HEK293T (cell line): ENCODE data around the gene AP1G1.
"Not testable (repeated sequence)": the region's sequence is repeated elsewhere in the genome, so short reads cannot be mapped to it uniquely, and the experiment has no call there.

Experiments
- CTCF ChIA-PET: fragments of 350-600 bp; formaldehyde crosslinking; extraction: SDS; loops from one replicate; lab custom pipeline; 2021; ENCODE audit warnings: antibody characterized with exemption, inconsistent platforms; lab: Yijun Ruan, JAX
- POLR2A ChIA-PET: fragments of 350-600 bp; formaldehyde crosslinking; extraction: SDS; loops from one replicate; lab custom pipeline; 2020; ENCODE audit warnings: antibody characterized with exemption, inconsistent platforms; lab: Yijun Ruan, JAX
- DNase-seq: peaks from one replicate; pipeline ENCODE4 v3.0.0; 2012; ENCODE audit warnings: mixed read lengths; ENCODE audit errors: extremely low spot score
- ARNT ChIP-seq: fragments of 450-650 bp; IDR thresholded peaks from 2 replicates; pipeline ENCODE4 v1.6.1; 2017; ENCODE audit warnings: mild to moderate bottlenecking
- BHLHE40 ChIP-seq: fragments of 450-650 bp; IDR thresholded peaks from 2 replicates; pipeline ENCODE4 v1.6.1; 2016; ENCODE audit warnings: mild to moderate bottlenecking, moderate library complexity, borderline replicate concordance
- CTBP1 ChIP-seq: fragments of 450-650 bp; IDR thresholded peaks from 2 replicates; pipeline ENCODE4 v1.6.1; 2016; ENCODE audit warnings: borderline replicate concordance
- ELF4 ChIP-seq: fragments of 450-650 bp; IDR thresholded peaks from 2 replicates; pipeline ENCODE4 v1.6.1; 2017; ENCODE audit warnings: antibody characterized with exemption
- FOXA1 ChIP-seq: fragments of 450-650 bp; IDR thresholded peaks from 2 replicates; pipeline ENCODE4 v1.6.1; 2016; ENCODE audit warnings: mild to moderate bottlenecking
- FOXK2 ChIP-seq: fragments of 450-650 bp; IDR thresholded peaks from 2 replicates; pipeline ENCODE4 v1.6.1; 2016; ENCODE audit warnings: mild to moderate bottlenecking
- FOXM1 ChIP-seq: fragments of 450-650 bp; IDR thresholded peaks from 2 replicates; pipeline ENCODE4 v1.6.1; 2017; ENCODE audit warnings: mild to moderate bottlenecking, borderline replicate concordance
- HDGF ChIP-seq: fragments of 450-650 bp; IDR thresholded peaks from 2 replicates; pipeline ENCODE4 v1.6.1; 2017; ENCODE audit warnings: antibody characterized with exemption, borderline replicate concordance
- L3MBTL2 ChIP-seq: fragments of 450-650 bp; conservative IDR thresholded peaks from 2 replicates; pipeline ENCODE4 v1.6.1; 2016; ENCODE audit warnings: mild to moderate bottlenecking
- LEF1 ChIP-seq: fragments of 450-650 bp; IDR thresholded peaks from 2 replicates; pipeline ENCODE4 v1.6.1; 2017; ENCODE audit warnings: mild to moderate bottlenecking, borderline replicate concordance
- NFRKB ChIP-seq: fragments of 450-650 bp; IDR thresholded peaks from 2 replicates; pipeline ENCODE4 v1.6.1; 2016; ENCODE audit warnings: mild to moderate bottlenecking, moderate library complexity
- PKNOX1 ChIP-seq: fragments of 450-650 bp; IDR thresholded peaks from 2 replicates; pipeline ENCODE4 v1.6.1; 2016
- SP1 ChIP-seq: fragments of 450-650 bp; IDR thresholded peaks from 2 replicates; pipeline ENCODE4 v1.6.1; 2017
- SUZ12 ChIP-seq: fragments of 450-650 bp; IDR thresholded peaks from 2 replicates; pipeline ENCODE4 v1.6.1; 2016; ENCODE audit warnings: mild to moderate bottlenecking
- TARDBP ChIP-seq: fragments of 450-650 bp; IDR thresholded peaks from 2 replicates; pipeline ENCODE4 v1.6.1; 2016
- ZNF384 ChIP-seq: fragments of 450-650 bp; IDR thresholded peaks from 2 replicates; pipeline ENCODE4 v1.6.1; 2016

Gene AP1G1

DNA sequence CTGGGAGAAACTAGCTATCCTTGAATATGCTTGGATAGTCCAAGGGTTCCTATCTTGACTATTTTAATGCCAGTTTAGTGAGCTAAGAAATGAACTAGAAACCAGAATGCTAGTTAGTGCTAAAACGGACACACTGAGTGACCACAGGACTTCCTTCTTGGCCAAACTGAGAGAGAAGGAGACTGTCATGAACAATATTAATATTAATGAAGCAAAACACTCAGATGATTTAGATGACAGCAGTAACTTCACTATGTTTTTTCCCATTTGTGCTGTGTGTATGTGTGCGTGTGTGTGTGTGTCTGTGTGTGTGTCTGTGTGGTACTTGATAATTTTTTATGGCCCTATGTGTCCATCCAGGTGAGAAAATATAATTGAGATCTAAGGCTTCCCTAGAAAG lies 34.9 kb upstream of the AP1G1 start:
- DNase-seq, result no peak
- TF ChIP-seq CTBP1, result no peak
- no peak for TF ChIP-seq LEF1
- TF ChIP-seq SP1, result no peak
- no peak for TF ChIP-seq BHLHE40
- TF ChIP-seq ZNF384, result no peak
- TF ChIP-seq NFRKB, result no peak
- no peak for TF ChIP-seq SUZ12
- no peak for TF ChIP-seq TARDBP
- TF ChIP-seq PKNOX1, result no peak
- TF ChIP-seq FOXA1, result no peak
- ChIA-PET CTCF (no interaction called here), POLR2A (no interaction called here)

DNA sequence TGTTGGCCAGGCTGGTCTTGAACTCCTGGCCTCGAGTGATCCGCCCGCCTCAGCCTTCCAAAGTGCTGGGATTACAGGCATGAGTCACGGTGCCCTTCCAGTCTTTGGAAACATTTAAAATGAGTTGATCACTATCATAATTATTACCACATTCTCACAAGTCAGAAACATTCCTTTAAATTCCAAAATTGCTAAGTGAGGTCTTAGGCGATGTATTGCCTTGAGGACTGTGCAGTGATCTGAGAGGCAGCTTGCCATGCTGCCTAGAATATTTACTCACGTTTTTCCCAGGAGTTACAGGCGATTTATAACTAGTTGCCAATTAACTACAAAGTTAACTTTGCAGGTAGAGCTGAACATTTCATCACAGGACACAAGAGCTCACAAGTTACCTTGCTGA lies 31.4 kb upstream of the AP1G1 start:
- no peak for DNase-seq
- no peak for TF ChIP-seq SP1
- no peak for TF ChIP-seq BHLHE40
- TF ChIP-seq FOXM1, result no peak
- no peak for TF ChIP-seq TARDBP
- TF ChIP-seq FOXA1, result no peak
- TF ChIP-seq FOXK2, result no peak
- no peak for TF ChIP-seq SUZ12
- no peak for TF ChIP-seq L3MBTL2
- TF ChIP-seq ARNT, result no peak
- no peak for TF ChIP-seq CTBP1
- no peak for TF ChIP-seq HDGF
- TF ChIP-seq ZNF384, result no peak
- no peak for TF ChIP-seq ELF4
- no peak for TF ChIP-seq PKNOX1
- TF ChIP-seq LEF1, result no peak
- no peak for TF ChIP-seq NFRKB
- CTCF ChIA-PET, result interaction anchor here (0.7 kb wide), 1 partner anchor 1505 kb away, joined by 3 read pairs; no protein-coding TSS in a partner anchor
- POLR2A ChIA-PET, result no interaction called here

GRCh38 chr16:71837150-71837549 lies 28.5 kb upstream of the AP1G1 start:
- no peak for DNase-seq
- TF ChIP-seq CTBP1, result no peak
- no peak for TF ChIP-seq FOXM1
- no peak for TF ChIP-seq LEF1
- TF ChIP-seq ZNF384, result no peak
- TF ChIP-seq BHLHE40, result no peak
- TF ChIP-seq L3MBTL2, result no peak
- TF ChIP-seq PKNOX1, result no peak
- TF ChIP-seq FOXA1, result no peak
- TF ChIP-seq HDGF, result no peak
- no peak for TF ChIP-seq ELF4
- no peak for TF ChIP-seq SUZ12
- TF ChIP-seq ARNT, result no peak
- ChIA-PET CTCF (no interaction called here), POLR2A (no interaction called here)

- DNase-seq, result no peak
- CTCF ChIA-PET, result no interaction called here
- no peak for TF ChIP-seq SUZ12
- no peak for TF ChIP-seq TARDBP
- TF ChIP-seq ZNF384, result no peak
- TF ChIP-seq ARNT, result no peak
- no peak for TF ChIP-seq BHLHE40
- no peak for TF ChIP-seq FOXA1
- TF ChIP-seq CTBP1, result no peak
- no peak for TF ChIP-seq L3MBTL2
- TF ChIP-seq PKNOX1, result no peak
- no peak for TF ChIP-seq FOXK2
- no peak for TF ChIP-seq ELF4
- no peak for TF ChIP-seq LEF1
- no peak for TF ChIP-seq HDGF
- no peak for TF ChIP-seq SP1
- POLR2A ChIA-PET, result interaction anchor here (1.2 kb wide), 1 partner anchor 12 kb away, joined by 4 read pairs; the partner anchor contains the start of gene ATXN1L
Observed at GRCh38 chr16:71834291-71834690, 25.7 kb upstream of the AP1G1 start.

DNA sequence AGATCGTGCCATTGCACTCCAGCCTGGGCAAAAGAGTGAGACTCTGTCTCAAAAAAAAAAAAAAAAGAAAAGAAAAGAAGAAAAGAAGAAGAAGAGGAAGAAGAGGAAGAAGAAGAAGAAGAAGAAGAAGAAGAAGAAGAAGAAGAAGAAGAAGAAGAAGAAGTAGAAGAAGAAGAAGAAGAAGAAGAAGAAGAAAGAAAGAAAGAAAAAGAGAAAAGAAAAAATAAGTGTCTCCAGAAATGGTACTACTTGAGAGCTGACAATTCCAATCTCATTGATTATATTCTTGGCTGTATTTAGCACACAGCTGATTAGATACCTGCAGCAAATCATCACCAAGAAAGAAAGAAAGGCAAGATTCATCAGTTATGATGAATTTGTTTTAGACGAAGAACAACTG lies 23.5 kb upstream of the AP1G1 start:
- CTCF ChIA-PET, DNase-seq, POLR2A ChIA-PET: not testable (repeated sequence)

DNA sequence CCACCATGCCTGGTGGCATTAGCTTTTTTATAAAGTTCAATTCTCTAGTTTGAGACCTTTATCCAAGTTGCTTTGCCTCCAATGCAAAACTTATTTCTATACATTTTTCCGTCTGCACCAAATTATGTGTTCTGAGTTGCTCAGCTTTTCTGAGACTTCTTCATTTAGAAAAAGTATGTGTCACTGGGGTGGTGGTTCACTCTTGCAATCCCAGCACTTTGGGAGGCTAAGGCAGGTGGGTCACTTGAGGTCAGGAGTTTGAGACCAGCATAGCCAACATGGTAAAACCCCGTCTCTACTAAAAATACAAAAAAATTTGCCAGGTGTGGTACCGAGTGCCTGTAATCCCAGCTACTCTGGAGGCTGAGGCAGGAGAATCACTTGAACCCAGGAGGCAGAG lies 23.1 kb upstream of the AP1G1 start:
- POLR2A ChIA-PET, result interaction anchor here (1.2 kb wide), 1 partner anchor 53 kb away, joined by 3 read pairs; no protein-coding TSS in a partner anchor
- DNase-seq, CTCF ChIA-PET: not testable (repeated sequence)
